Heart right ventricle (tissue), 16 donors: ENCODE measurements around the gene DGKB. TPM values are rescaled to one million over a fixed set of nuclear protein-coding genes. Genes with fewer than 3 reads are reported as not detected.

Experiments
- ATAC-seq, 8 donors: fragments of 200-7000 bp; cut with Tn5 transposase; one replicate each; pipeline ENCODE4 v1.9.1; 2020; ENCODE audit warnings: mild to moderate bottlenecking in 8 of 8, moderate library complexity in 8 of 8, moderate number of reproducible peaks in 1 of 8
- DNase-seq, 2 donors: peaks; one replicate each; pipeline ENCODE4 v3.0.0-alpha.2; 2020
- H3K27ac ChIP-seq, 10 donors: fragments of 200-600 bp; sonication (generic) in 2 of 10; one replicate each; pipeline versions ENCODE4 v1.5.0 to v1.8.0; 2020 to 2022; ENCODE audit warnings: mild to moderate bottlenecking in 3 of 10
- H3K27me3 ChIP-seq, 7 donors: fragments of 200-600 bp; one replicate each; pipeline ENCODE4 v1.8.0; 2021 to 2022; ENCODE audit warnings: mild to moderate bottlenecking in 2 of 7
- H3K36me3 ChIP-seq, 9 donors: fragments of 200-600 bp; sonication (generic) in 1 of 9; one replicate each; pipeline versions ENCODE4 v1.5.0 to v1.8.0; 2020 to 2022; ENCODE audit warnings: mild to moderate bottlenecking in 2 of 9
- H3K4me1 ChIP-seq, 9 donors: fragments of 200-600 bp; sonication (generic) in 1 of 9; one replicate each; pipeline versions ENCODE4 v1.5.0 to v1.8.0; 2020 to 2022; ENCODE audit warnings: mild to moderate bottlenecking in 4 of 9
- H3K4me3 ChIP-seq, 10 donors: fragments of 200-600 bp; sonication (generic) in 2 of 10; one replicate each; pipeline versions ENCODE4 v1.5.0 to v1.8.0; 2020 to 2022; ENCODE audit warnings: mild to moderate bottlenecking in 7 of 10, moderate library complexity in 2 of 10
- H3K9me3 ChIP-seq, 11 donors: fragments of 200-600 bp in 10 of 11; sonication (generic) in 2 of 11; one replicate each; pipeline versions ENCODE4 v1.5.0 to v1.8.0; 2013 to 2022; ENCODE audit warnings: mild to moderate bottlenecking in 2 of 11, control low read depth in 1 of 11, moderate library complexity in 1 of 11
- CTCF ChIP-seq, 9 donors: fragments of 200-600 bp; sonication (generic) in 2 of 9; IDR thresholded peaks; one replicate each; pipeline versions ENCODE4 v1.5.0 to v1.8.0; 2021 to 2022; ENCODE audit warnings: antibody characterized with exemption in 9 of 9, mild to moderate bottlenecking in 5 of 9, moderate library complexity in 1 of 9
- WGBS, 2 donors: extraction: QIAGEN DNeasy Blood & Tissue Kit; methylation state at CpG; one replicate each; pipeline ENCODE4 v1.1.7; 2013; ENCODE audit warnings: inconsistent platforms in 1 of 2; 5-methylcytosine and 5-hydroxymethylcytosine counted together
- intact Hi-C, 10 donors: fragments of 100-400 bp; cut with DNase I; formaldehyde crosslinking; loops; one replicate each; pipeline versions ENCODE4 v1.11.1 to v1.14.2; 2022
- polyA plus RNA-seq, 2 donors: library from polyadenylated mRNA; stranded (reverse); fragments of 200-250 nt; gene quantifications; one replicate each; pipeline ENCODE4 v1.2.3, GENCODE V29; 2013
- total RNA-seq, 10 donors: library from RNA; stranded (reverse); fragmentation: NEBNext Ultra II Directional in 3 of 10; extraction: Animal tissue kit (Norgen Biotek cat#: 25700) in 3 of 10; gene quantifications; one replicate each; pipeline versions ENCODE4 v1.2.1 to v1.2.4, GENCODE V29; 2021 to 2023
- donor health status: Arrhythmogenic right ventricular cardiomyopathy.
- donor health status: ischemic (EF 13 %, LVEDD 7.1; RV severe dilation, severe dysfunction).
- donor health status: healthy with polysubstance abuse.
- donor health status: DM: no; HTN: yes; CAD: no.
- donor health status: DM: no; HTN: no; CAD: no.
- donor health status: ischemic (EF 25% LVEDD 6.9; RV normal size, moderate dysfunction).
- donor health status: ischemic (EF 25% LVEDD 5.7; RV mildly dilated, moderate dysfunction).
- donor health status: healthy.
- donor health status: DM: yes; HTN: yes; CAD: no.
- donor health status: Ischemic cardiomyopathy.
- donor health status: ischemic (EF 35%, LVEDD 5.7; RV mildly dilated, moderate dysfunction).
- donor health status: nonischemic (EF 11% LVEDD 7.7; RV severe dilation, severe dysfunction).
- donor health status: DM: yes; HTN: yes; CAD: no.
- donor health status: PGD.
- donor health status: ischemic (EF 29% LVEDD 5.4; RV normal size, mild dysfunction).
- donor health status: nonischemic (EF 23%, LVEDD 6.1; RV moderate dilation, normal function).

DGKB gene
- total and polyA plus RNA-seq, 12 donors, result under 0.01 to 1.2 (median 0.77) TPM

DNA sequence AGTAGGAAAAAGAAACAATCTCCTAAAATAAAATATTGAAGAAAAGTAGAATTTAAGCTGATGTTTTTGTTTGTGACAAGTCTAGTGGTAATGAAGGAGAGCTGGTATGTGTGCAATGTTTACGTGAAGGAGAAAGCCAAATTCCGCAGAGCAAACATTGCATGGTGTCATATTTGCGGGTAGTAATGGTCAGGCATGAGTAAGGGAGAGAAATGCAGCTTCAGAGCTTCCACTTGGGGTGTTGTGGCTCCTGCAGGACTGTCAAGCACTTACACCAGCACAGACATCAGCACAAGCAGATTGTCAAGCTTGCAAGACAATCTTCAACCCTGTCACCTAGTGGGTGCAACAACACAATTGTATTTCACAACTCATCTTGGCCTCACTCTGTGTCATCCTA, 776.6 kb downstream of the DGKB start:
- 90 to 95% methylated on average over 3 of the region's 3 CpGs for WGBS, 2 donors
- DNase-seq, result no peak
- H3K9me3 ChIP-seq, result no peaks in the 10 kb centered on the region
- H3K4me3 ChIP-seq, result no peak overlapping the region
- intact Hi-C loops, result no loop called here
- H3K4me1 ChIP-seq, result no peaks in the 10 kb centered on the region
- no peak for ATAC-seq
- no peaks in the 10 kb centered on the region for H3K27me3 ChIP-seq
- no peak for TF ChIP-seq CTCF (IDR thresholded peaks at IDR 0.05)
- no peaks in the 10 kb centered on the region for H3K36me3 ChIP-seq
- H3K27ac ChIP-seq, result no peak overlapping the region

GRCh38 chr7:14124716-14125115, 777.8 kb downstream of the DGKB start:
- ATAC-seq, result no peak
- no peak for TF ChIP-seq CTCF (IDR thresholded peaks at IDR 0.05)
- no peak overlapping the region for H3K4me3 ChIP-seq
- H3K9me3 ChIP-seq, result no peaks in the 10 kb centered on the region
- H3K27me3 ChIP-seq, result no peaks in the 10 kb centered on the region
- intact Hi-C loops, result no loop called here
- no peaks in the 10 kb centered on the region for H3K36me3 ChIP-seq
- no peak overlapping the region for H3K27ac ChIP-seq
- no peaks in the 10 kb centered on the region for H3K4me1 ChIP-seq
- 71 to 85% methylated on average over 2 of the region's 2 CpGs for WGBS, 2 donors
- DNase-seq, result no peak

- Histone ChIP-seq H3K27ac (no peak overlapping the region), H3K4me1 (no peaks in the 10 kb centered on the region), H3K4me3 (no peak overlapping the region), H3K9me3 (no peaks in the 10 kb centered on the region), H3K36me3 (no peaks in the 10 kb centered on the region), H3K27me3 (no peaks in the 10 kb centered on the region)
- 51 to 70% methylated on average over 1 of the region's 1 CpG for WGBS, 2 donors
- intact Hi-C loops, result no loop called here
- TF ChIP-seq CTCF (IDR thresholded peaks at IDR 0.05), result no peak
- ATAC-seq (no peak), DNase-seq (no peak)
Measured at GRCh38 chr7:14123923-14124322, 778.6 kb downstream of the DGKB start.

GRCh38 chr7:14115701-14116100, 786.9 kb downstream of the DGKB start:
- Histone ChIP-seq H3K27ac (no peak overlapping the region), H3K4me3 (no peak overlapping the region), H3K4me1 (no peaks in the 10 kb centered on the region), H3K9me3 (no peaks in the 10 kb centered on the region), H3K36me3 (no peaks in the 10 kb centered on the region), H3K27me3 (no peaks in the 10 kb centered on the region)
- intact Hi-C loops, result no loop called here
- no peak for DNase-seq
- 76 to 81% methylated on average over 2 of the region's 2 CpGs for WGBS, 2 donors
- ATAC-seq, result no peak
- no peak for TF ChIP-seq CTCF (IDR thresholded peaks at IDR 0.05)
